Mesendoderm (in vitro differentiated cells): ENCODE measurements around the gene CSRNP3.
"Not testable (repeated sequence)": the region's sequence is repeated elsewhere in the genome, so short reads cannot be mapped to it uniquely, and the experiment has no call there.

Experiments used
- DNase-seq: peaks from one replicate; pipeline ENCODE4 v3.0.0; 2013
- H2AK5ac ChIP-seq: 2 replicates; pipeline ENCODE4 v1.6.1; 2013; ENCODE audit warnings: low read length, inconsistent platforms
- H2BK120ac ChIP-seq: 2 replicates; pipeline ENCODE4 v1.6.1; 2013; ENCODE audit warnings: low read depth, mild to moderate bottlenecking, low read length, moderate library complexity, mixed read lengths
- H2BK15ac ChIP-seq: replicated peaks from 2 replicates; pipeline ENCODE4 v1.6.1; 2013; ENCODE audit warnings: low read depth, mild to moderate bottlenecking, moderate library complexity
- H2BK5ac ChIP-seq: 2 replicates; pipeline ENCODE4 v1.6.1; 2013; ENCODE audit warnings: low read length, inconsistent platforms
- H3K18ac ChIP-seq: 2 replicates; pipeline ENCODE4 v1.6.1; 2013; ENCODE audit warnings: mild to moderate bottlenecking, low read length, mixed read lengths
- H3K23ac ChIP-seq: one replicate; pipeline ENCODE4 v1.6.1; 2013; ENCODE audit warnings: low read length
- H3K27ac ChIP-seq: 2 replicates; pipeline ENCODE4 v1.5.1; 2013; ENCODE audit warnings: low read depth, mild to moderate bottlenecking, inconsistent platforms, low read length, moderate library complexity
- H3K27me3 ChIP-seq: 2 replicates; pipeline ENCODE4 v1.6.1; 2013; ENCODE audit warnings: low read length, control low read depth, mild to moderate bottlenecking, inconsistent platforms; ENCODE audit not compliant: insufficient read depth, poor library complexity
- H3K36me3 ChIP-seq: 2 replicates; pipeline ENCODE4 v1.6.1; 2013; ENCODE audit warnings: low read length, inconsistent platforms; ENCODE audit not compliant: control insufficient read depth, insufficient read depth
- H3K4ac ChIP-seq: one replicate; pipeline ENCODE4 v1.6.1; 2013; ENCODE audit warnings: low read depth, mild to moderate bottlenecking, low read length, moderate library complexity
- H3K4me1 ChIP-seq: 2 replicates; pipeline ENCODE4 v1.6.1; 2013; ENCODE audit warnings: low read depth, low read length, inconsistent platforms; ENCODE audit not compliant: control insufficient read depth
- H3K4me2 ChIP-seq: 2 replicates; pipeline ENCODE4 v1.6.1; 2013; ENCODE audit warnings: low read length
- H3K4me3 ChIP-seq: 2 replicates; pipeline ENCODE4 v1.5.1; 2013; ENCODE audit warnings: mild to moderate bottlenecking, low read length
- H3K56ac ChIP-seq: one replicate; pipeline ENCODE4 v1.6.1; 2013; ENCODE audit warnings: low read length
- H3K79me1 ChIP-seq: 2 replicates; pipeline ENCODE4 v1.6.1; 2013; ENCODE audit warnings: low read length, inconsistent platforms
- H3K79me2 ChIP-seq: 2 replicates; pipeline ENCODE4 v1.6.1; 2013; ENCODE audit warnings: mild to moderate bottlenecking, low read length; ENCODE audit not compliant: control insufficient read depth, insufficient read depth
- H3K9ac ChIP-seq: 2 replicates; pipeline ENCODE4 v1.6.1; 2013; ENCODE audit warnings: low read length, inconsistent platforms
- H4K5ac ChIP-seq: one replicate; pipeline ENCODE4 v1.6.1; 2013; ENCODE audit warnings: low read length
- H4K8ac ChIP-seq: one replicate; pipeline ENCODE4 v1.6.1; 2013; ENCODE audit warnings: low read depth, mild to moderate bottlenecking, control low read depth, low read length, moderate library complexity
- WGBS: extraction: QIAGEN DNeasy Blood & Tissue Kit; methylation state at CpG from one replicate; pipeline ENCODE4 v1.1.7; 2013; ENCODE audit warnings: low lambda C conversion rate, missing lambda C conversion rate; ENCODE audit not compliant: insufficient coverage; ENCODE audit errors: extremely low coverage; 5-methylcytosine and 5-hydroxymethylcytosine counted together

The CSRNP3 gene

DNA sequence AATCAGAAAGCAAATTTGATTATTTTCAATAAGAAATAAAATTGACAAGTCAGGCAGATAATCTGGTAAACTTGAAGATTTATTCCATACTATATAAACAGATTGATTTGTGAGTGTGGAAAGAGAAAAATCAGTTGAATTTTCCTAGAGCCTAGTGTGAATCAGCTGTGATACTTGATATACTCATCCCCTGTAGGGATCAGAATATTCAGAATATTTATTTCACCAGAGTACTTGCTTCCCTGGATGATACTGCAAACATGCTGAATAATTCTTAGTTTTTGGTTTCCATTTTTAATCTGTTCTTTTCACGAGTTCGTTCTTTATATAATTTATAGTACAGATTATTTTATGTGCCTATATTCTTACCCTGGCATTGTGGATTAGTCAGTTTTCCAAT, 181.7 kb downstream of the CSRNP3 start:
- WGBS: no CpG with 5 or more reads among the region's 2 CpGs
- H3K4ac ChIP-seq: no peak overlapping the region
- H2AK5ac ChIP-seq: no peak overlapping the region
- H3K56ac ChIP-seq: no peak overlapping the region
- no peak overlapping the region for H4K5ac ChIP-seq
- H3K18ac ChIP-seq: no peak overlapping the region
- no peak overlapping the region for H4K8ac ChIP-seq
- DNase-seq: no peak
- H3K27me3 ChIP-seq: no peaks in the 10 kb centered on the region
- H2BK5ac ChIP-seq: no peak overlapping the region
- H2BK120ac ChIP-seq: no peak overlapping the region
- H3K79me1 ChIP-seq: no peaks in the 10 kb centered on the region
- H3K9ac ChIP-seq: no peak overlapping the region
- H3K4me3 ChIP-seq: no peak overlapping the region
- no peaks in the 10 kb centered on the region for H3K4me1 ChIP-seq
- no peak overlapping the region for H2BK15ac ChIP-seq
- H3K4me2 ChIP-seq: no peak overlapping the region
- H3K27ac ChIP-seq: no peak overlapping the region
- H3K23ac ChIP-seq: no peak overlapping the region
- H3K36me3 ChIP-seq: no peaks in the 10 kb centered on the region
- H3K79me2 ChIP-seq: no peaks in the 10 kb centered on the region

DNA sequence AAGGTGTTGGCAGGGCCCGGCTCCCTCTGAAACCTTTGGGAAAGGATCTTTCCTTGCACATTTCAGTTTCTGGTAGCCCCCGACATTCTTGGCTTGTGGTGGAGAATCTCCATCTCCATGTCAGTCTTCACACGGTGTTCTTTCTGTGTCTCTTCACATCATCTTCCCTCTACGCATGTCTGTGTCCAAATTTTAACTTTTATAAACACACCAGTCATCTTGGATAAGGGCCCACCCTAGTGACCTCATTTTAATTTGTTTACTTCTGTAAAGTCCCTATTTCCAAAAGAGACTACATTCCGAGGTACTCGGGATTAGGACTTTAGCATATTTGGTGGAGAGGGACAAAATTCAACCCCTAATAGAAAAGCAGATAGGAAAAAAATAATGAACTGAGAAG, 186.2 kb downstream of the CSRNP3 start:
- no peak overlapping the region for H4K8ac ChIP-seq
- no peak overlapping the region for H2BK15ac ChIP-seq
- no peaks in the 10 kb centered on the region for H3K27me3 ChIP-seq
- no peak overlapping the region for H3K4ac ChIP-seq
- H3K27ac ChIP-seq: no peak overlapping the region
- no peaks in the 10 kb centered on the region for H3K79me1 ChIP-seq
- H3K4me2 ChIP-seq: no peak overlapping the region
- H3K4me3 ChIP-seq: no peak overlapping the region
- H3K56ac ChIP-seq: no peak overlapping the region
- H4K5ac ChIP-seq: no peak overlapping the region
- H2AK5ac ChIP-seq: no peak overlapping the region
- H3K18ac ChIP-seq: no peak overlapping the region
- H2BK5ac ChIP-seq: no peak overlapping the region
- no peak for DNase-seq
- H3K4me1 ChIP-seq: no peaks in the 10 kb centered on the region
- no peaks in the 10 kb centered on the region for H3K79me2 ChIP-seq
- no peak overlapping the region for H3K9ac ChIP-seq
- no CpG with 5 or more reads among the region's 6 CpGs for WGBS
- H2BK120ac ChIP-seq: no peak overlapping the region
- no peak overlapping the region for H3K23ac ChIP-seq
- no peaks in the 10 kb centered on the region for H3K36me3 ChIP-seq

DNA sequence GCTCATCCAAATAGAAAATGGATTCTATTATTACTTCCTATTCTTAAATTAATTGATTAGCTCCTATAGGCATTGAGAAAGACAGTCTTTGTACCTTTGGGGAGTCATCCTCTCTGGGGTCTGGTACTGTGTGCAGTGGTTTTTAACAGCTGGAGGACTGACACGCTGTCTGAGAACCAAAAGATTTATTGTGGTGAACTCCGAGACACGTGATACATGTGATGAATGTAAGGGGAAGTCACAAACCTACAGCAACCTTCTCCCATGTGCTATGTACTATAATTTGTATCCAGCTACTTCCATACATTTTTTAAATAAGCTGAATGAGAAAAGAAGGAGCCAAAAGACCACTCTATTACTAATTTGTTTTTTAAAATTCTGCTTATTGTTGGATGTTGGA, 190.9 kb downstream of the CSRNP3 start:
- no peak overlapping the region for H3K4me2 ChIP-seq
- H2BK120ac ChIP-seq: no peak overlapping the region
- no peak overlapping the region for H3K9ac ChIP-seq
- H3K27me3 ChIP-seq: no peaks in the 10 kb centered on the region
- no peaks in the 10 kb centered on the region for H3K79me2 ChIP-seq
- no peak overlapping the region for H3K23ac ChIP-seq
- H4K5ac ChIP-seq: no peak overlapping the region
- no peaks in the 10 kb centered on the region for H3K79me1 ChIP-seq
- no peak overlapping the region for H3K56ac ChIP-seq
- no peak overlapping the region for H3K4ac ChIP-seq
- no peak overlapping the region for H3K4me3 ChIP-seq
- no peak overlapping the region for H2BK5ac ChIP-seq
- H3K27ac ChIP-seq: no peak overlapping the region
- no peak overlapping the region for H2BK15ac ChIP-seq
- no peak overlapping the region for H3K18ac ChIP-seq
- WGBS: no CpG with 5 or more reads among the region's 3 CpGs
- no peak for DNase-seq
- no peaks in the 10 kb centered on the region for H3K36me3 ChIP-seq
- H3K4me1 ChIP-seq: no peaks in the 10 kb centered on the region
- H2AK5ac ChIP-seq: no peak overlapping the region
- no peak overlapping the region for H4K8ac ChIP-seq

DNA sequence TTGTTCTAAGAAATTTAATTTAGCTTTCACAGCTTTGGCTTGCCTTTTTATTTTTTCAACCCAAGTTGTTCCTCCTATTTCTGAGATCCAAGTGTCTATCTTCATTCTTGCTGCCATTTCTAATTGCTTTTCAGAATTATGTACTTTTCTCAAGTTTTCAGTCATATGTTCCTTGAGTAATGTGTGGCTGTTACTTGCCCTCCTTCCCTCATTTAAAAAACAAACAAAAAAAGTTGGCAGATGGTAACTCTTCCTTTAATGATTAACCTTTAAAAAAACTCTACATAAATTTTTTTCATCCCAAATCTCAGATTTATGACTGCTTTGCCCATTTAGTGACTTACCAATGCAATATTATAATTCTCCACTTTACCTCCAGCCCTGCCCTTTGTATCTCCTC, 193.2 kb downstream of the CSRNP3 start:
- Histone ChIP-seq H3K9ac (no peak overlapping the region), H3K36me3 (no peaks in the 10 kb centered on the region), H2BK15ac (no peak overlapping the region), H3K27me3 (no peaks in the 10 kb centered on the region), H3K4ac (no peak overlapping the region), H3K27ac (no peak overlapping the region), H2BK5ac (no peak overlapping the region), H3K4me1 (no peaks in the 10 kb centered on the region), H4K8ac (no peak overlapping the region), H3K79me2 (no peaks in the 10 kb centered on the region), H3K23ac (no peak overlapping the region), H4K5ac (no peak overlapping the region), H3K56ac (no peak overlapping the region), H3K79me1 (no peaks in the 10 kb centered on the region), H2BK120ac (no peak overlapping the region), H3K4me3 (no peak overlapping the region), H3K4me2 (no peak overlapping the region), H3K18ac (no peak overlapping the region), H2AK5ac (no peak overlapping the region)
- DNase-seq: no peak

DNA sequence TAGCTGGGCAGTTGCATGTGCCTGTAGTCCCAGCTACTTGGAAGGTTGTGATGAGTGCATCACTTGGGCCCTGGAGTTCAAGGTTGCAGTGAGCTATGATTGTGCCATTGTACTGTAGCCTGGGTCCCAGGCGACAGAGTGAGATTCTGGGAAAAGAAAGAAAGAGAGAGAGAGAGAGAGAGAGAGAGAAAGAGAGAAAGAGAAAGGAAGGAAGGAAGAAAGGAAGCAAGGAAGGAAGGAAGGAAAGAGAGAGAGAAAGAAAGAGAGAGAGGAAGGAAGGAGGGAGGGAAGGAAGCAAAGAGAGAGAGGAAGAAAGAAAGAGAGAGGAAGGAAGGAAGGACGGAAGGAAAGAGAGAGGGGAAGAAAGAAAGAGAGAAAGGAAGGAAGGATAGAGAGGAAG, 196.1 kb downstream of the CSRNP3 start:
- Histone ChIP-seq H3K23ac (no peak overlapping the region), H4K5ac (no peak overlapping the region), H3K18ac (no peak overlapping the region), H3K79me1 (no peaks in the 10 kb centered on the region), H3K36me3 (no peaks in the 10 kb centered on the region), H3K9ac (no peak overlapping the region), H2BK120ac (no peak overlapping the region), H2BK15ac (no peak overlapping the region), H3K27ac (no peak overlapping the region), H3K4me1 (no peaks in the 10 kb centered on the region), H3K27me3 (no peaks in the 10 kb centered on the region), H3K4me2 (no peak overlapping the region), H2BK5ac (no peak overlapping the region), H3K56ac (no peak overlapping the region), H4K8ac (no peak overlapping the region), H3K79me2 (no peaks in the 10 kb centered on the region), H3K4me3 (no peak overlapping the region), H2AK5ac (no peak overlapping the region), H3K4ac (no peak overlapping the region)
- no peak for DNase-seq
- WGBS: no CpG with 5 or more reads among the region's 2 CpGs

DNA sequence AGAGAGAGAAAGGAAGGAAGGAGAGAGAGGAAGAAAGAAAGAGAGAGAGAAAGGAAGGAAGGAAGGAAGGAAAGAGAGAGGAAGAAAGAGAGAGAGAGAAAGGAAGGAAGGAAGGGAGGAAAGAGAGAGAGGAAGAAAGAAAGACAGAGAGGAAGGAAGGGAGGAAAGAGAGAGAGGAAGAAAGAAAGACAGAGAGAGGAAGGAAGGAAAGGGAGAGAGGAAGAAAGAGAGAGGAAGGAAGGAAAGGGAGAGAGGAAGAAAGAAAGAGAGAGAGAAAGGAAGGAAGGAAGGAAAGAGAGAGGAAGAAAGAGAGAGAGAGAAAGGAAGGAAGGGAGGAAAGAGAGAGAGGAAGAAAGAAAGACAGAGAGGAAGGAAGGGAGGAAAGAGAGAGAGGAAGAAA, 196.6 kb downstream of the CSRNP3 start:
- not testable (repeated sequence) for H2BK5ac ChIP-seq, H3K18ac ChIP-seq, H4K8ac ChIP-seq, H4K5ac ChIP-seq, H3K23ac ChIP-seq, H3K79me2 ChIP-seq, H3K4me2 ChIP-seq, H3K79me1 ChIP-seq, H3K4me3 ChIP-seq, H3K4me1 ChIP-seq, H2BK120ac ChIP-seq, H2BK15ac ChIP-seq, H3K36me3 ChIP-seq, H3K56ac ChIP-seq, H2AK5ac ChIP-seq, DNase-seq, H3K27me3 ChIP-seq, H3K9ac ChIP-seq, H3K4ac ChIP-seq, H3K27ac ChIP-seq
